Ramos (cell line): Measurements from ENCODE around the gene RAPGEF6.

Experiments
- in situ Hi-C: fragments of 300-500 bp; cut with MboI; formaldehyde crosslinking; loops from one replicate; pipeline ENCODE4 v1.14.3; 2022; ENCODE audit warnings: low sequenced_read_pairs; ENCODE audit not compliant: unreplicated experiment

RAPGEF6 gene

GRCh38 chr5:131550606-131551005 lies 84.4 kb downstream of the RAPGEF6 start:
- in situ Hi-C loops, result no loop called here

GRCh38 chr5:131548176-131548575 lies 86.9 kb downstream of the RAPGEF6 start:
- in situ Hi-C loops, result no loop called here

- in situ Hi-C loops, result no loop called here
Measured at GRCh38 chr5:131545845-131546244, 89.2 kb downstream of the RAPGEF6 start.

GRCh38 chr5:131542723-131543122 lies 92.3 kb downstream of the RAPGEF6 start:
- in situ Hi-C loops, result no loop called here

- in situ Hi-C loops, result no loop called here
Measured at GRCh38 chr5:131541762-131542161, 93.3 kb downstream of the RAPGEF6 start.

- in situ Hi-C loops, result no loop called here
Measured at GRCh38 chr5:131541071-131541470, 94.0 kb downstream of the RAPGEF6 start.

- in situ Hi-C loops, result no loop called here
Measured at GRCh38 chr5:131539251-131539650, 95.8 kb downstream of the RAPGEF6 start.

- in situ Hi-C loops, result no loop called here
Measured at GRCh38 chr5:131538177-131538593, 96.8 kb downstream of the RAPGEF6 start.

GRCh38 chr5:131536850-131537448 lies 98.1 kb downstream of the RAPGEF6 start:
- in situ Hi-C loops, result no loop called here

GRCh38 chr5:131536211-131536826 lies 98.7 kb downstream of the RAPGEF6 start:
- in situ Hi-C loops, result no loop called here

- in situ Hi-C loops, result no loop called here
Measured at GRCh38 chr5:131534974-131535373, 100.1 kb downstream of the RAPGEF6 start.

GRCh38 chr5:131533836-131534235 lies 101.2 kb downstream of the RAPGEF6 start:
- in situ Hi-C loops, result no loop called here

GRCh38 chr5:131532031-131532640 lies 102.9 kb downstream of the RAPGEF6 start:
- in situ Hi-C loops, result no loop called here

- in situ Hi-C loops, result no loop called here
Measured at GRCh38 chr5:131530706-131531331, 104.2 kb downstream of the RAPGEF6 start.

- in situ Hi-C loops, result no loop called here
Measured at GRCh38 chr5:131528682-131529081, 106.3 kb downstream of the RAPGEF6 start.

GRCh38 chr5:131525805-131526204 lies 109.2 kb downstream of the RAPGEF6 start:
- in situ Hi-C loops, result no loop called here

- in situ Hi-C loops, result no loop called here
Measured at GRCh38 chr5:131524431-131524830, 110.6 kb downstream of the RAPGEF6 start.

GRCh38 chr5:131523500-131524185 lies 111.4 kb downstream of the RAPGEF6 start:
- in situ Hi-C loops, result no loop called here

GRCh38 chr5:131521252-131521651 lies 113.8 kb downstream of the RAPGEF6 start:
- in situ Hi-C loops, result no loop called here

- in situ Hi-C loops, result no loop called here
Measured at GRCh38 chr5:131515348-131515747, 119.7 kb downstream of the RAPGEF6 start.
